ENCODE results near the gene RNF112.

The RNF112 gene

GRCh38 chr17:19414396-19415280 lies 3.6 kb downstream of the RNF112 start:
- Histone ChIP-seq H3K27ac (no peak overlapping the region), H3K36me3 (replicated peaks) (no peaks in the 10 kb centered on the region), H3K4me3 (ENCODE audit: low read depth, low read length) (no peak overlapping the region), H3K27me3 (replicated peaks) (peaks cover 2% of the 10 kb centered on the region)
- in situ Hi-C loops (cut with HindIII; ENCODE audit: low pct_ligation_motif_present, low sequenced_read_pairs) = no loop called here
- no peak for DNase-seq
- TF ChIP-seq CTCF (IDR thresholded peaks at IDR 0.05; ENCODE audit: low read depth, low read length, missing control alignments) = no peak

GRCh38 chr17:19415311-19415710 lies 4.3 kb downstream of the RNF112 start:
- Histone ChIP-seq H3K27me3 (replicated peaks) (peaks cover 2% of the 10 kb centered on the region), H3K27ac (no peak overlapping the region), H3K36me3 (replicated peaks) (no peaks in the 10 kb centered on the region), H3K4me3 (ENCODE audit: low read depth, low read length) (no peak overlapping the region)
- TF ChIP-seq CTCF (IDR thresholded peaks at IDR 0.05; ENCODE audit: low read depth, low read length, missing control alignments) = no peak
- no peak for DNase-seq
- in situ Hi-C loops (cut with HindIII; ENCODE audit: low pct_ligation_motif_present, low sequenced_read_pairs) = no loop called here

- no peaks in the 10 kb centered on the region for H3K36me3 ChIP-seq (replicated peaks)
- no peak overlapping the region for H3K4me3 ChIP-seq (ENCODE audit: low read depth, low read length)
- no peak for DNase-seq
- TF ChIP-seq CTCF (IDR thresholded peaks at IDR 0.05; ENCODE audit: low read depth, low read length, missing control alignments) = no peak
- H3K27me3 ChIP-seq (replicated peaks) = no peaks in the 10 kb centered on the region
- in situ Hi-C loops (cut with HindIII; ENCODE audit: low pct_ligation_motif_present, low sequenced_read_pairs) = no loop called here
- H3K27ac ChIP-seq = no peak overlapping the region
Measured at GRCh38 chr17:19415806-19416775, 5.1 kb downstream of the RNF112 start.

- in situ Hi-C loops (cut with HindIII; ENCODE audit: low pct_ligation_motif_present, low sequenced_read_pairs) = no loop called here
- DNase-seq = no peak
- no peak for TF ChIP-seq CTCF (IDR thresholded peaks at IDR 0.05; ENCODE audit: low read depth, low read length, missing control alignments)
- no peak overlapping the region for H3K4me3 ChIP-seq (ENCODE audit: low read depth, low read length)
- no peaks in the 10 kb centered on the region for H3K36me3 ChIP-seq (replicated peaks)
- no peak overlapping the region for H3K27ac ChIP-seq
- no peaks in the 10 kb centered on the region for H3K27me3 ChIP-seq (replicated peaks)
Measured at GRCh38 chr17:19417611-19418010, 6.6 kb downstream of the RNF112 start.

- H3K4me3 ChIP-seq (ENCODE audit: low read depth, low read length) = no peak overlapping the region
- TF ChIP-seq CTCF (IDR thresholded peaks at IDR 0.05; ENCODE audit: low read depth, low read length, missing control alignments) = peak; percentile 12
- H3K27me3 ChIP-seq (replicated peaks) = no peaks in the 10 kb centered on the region
- in situ Hi-C loops (cut with HindIII; ENCODE audit: low pct_ligation_motif_present, low sequenced_read_pairs) = no loop called here
- H3K36me3 ChIP-seq (replicated peaks) = no peaks in the 10 kb centered on the region
- DNase-seq = peak; percentile 45
- H3K27ac ChIP-seq = no peak overlapping the region
Measured at GRCh38 chr17:19418251-19418992, 7.4 kb downstream of the RNF112 start.

All from brain microvascular endothelial cell (primary cell).